Measurements from ENCODE around the gene DAAM1. TPM values are rescaled to one million over a fixed set of nuclear protein-coding genes. Genes with fewer than 3 reads are reported as not detected.

DAAM1 gene
- total and polyA plus RNA-seq, 3 donors from 2014 or later: 23.9 to 57.3 (median 54.6) TPM

DNA sequence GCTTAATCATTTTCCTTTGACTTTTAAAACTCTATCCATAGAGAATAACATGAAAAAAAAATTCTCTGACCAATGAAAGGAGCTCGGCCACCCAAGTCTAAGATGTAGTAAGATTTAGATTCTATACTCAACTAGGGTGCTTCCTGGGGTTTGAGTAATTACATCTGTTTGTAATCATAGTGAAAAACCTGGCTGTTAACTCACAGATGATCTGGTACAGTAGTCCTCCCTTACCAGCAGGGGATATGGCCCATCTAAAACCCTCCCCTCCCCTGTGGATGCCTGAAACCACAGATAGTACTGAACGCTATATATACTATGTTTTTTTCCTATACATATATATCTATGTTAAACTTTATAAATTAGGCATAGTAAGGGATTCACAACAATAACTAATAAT, 89.2 kb downstream of the DAAM1 start:
- no peak for TF ChIP-seq POLR2A (IDR thresholded peaks at IDR 0.05)
- TF ChIP-seq, protein P1, sequence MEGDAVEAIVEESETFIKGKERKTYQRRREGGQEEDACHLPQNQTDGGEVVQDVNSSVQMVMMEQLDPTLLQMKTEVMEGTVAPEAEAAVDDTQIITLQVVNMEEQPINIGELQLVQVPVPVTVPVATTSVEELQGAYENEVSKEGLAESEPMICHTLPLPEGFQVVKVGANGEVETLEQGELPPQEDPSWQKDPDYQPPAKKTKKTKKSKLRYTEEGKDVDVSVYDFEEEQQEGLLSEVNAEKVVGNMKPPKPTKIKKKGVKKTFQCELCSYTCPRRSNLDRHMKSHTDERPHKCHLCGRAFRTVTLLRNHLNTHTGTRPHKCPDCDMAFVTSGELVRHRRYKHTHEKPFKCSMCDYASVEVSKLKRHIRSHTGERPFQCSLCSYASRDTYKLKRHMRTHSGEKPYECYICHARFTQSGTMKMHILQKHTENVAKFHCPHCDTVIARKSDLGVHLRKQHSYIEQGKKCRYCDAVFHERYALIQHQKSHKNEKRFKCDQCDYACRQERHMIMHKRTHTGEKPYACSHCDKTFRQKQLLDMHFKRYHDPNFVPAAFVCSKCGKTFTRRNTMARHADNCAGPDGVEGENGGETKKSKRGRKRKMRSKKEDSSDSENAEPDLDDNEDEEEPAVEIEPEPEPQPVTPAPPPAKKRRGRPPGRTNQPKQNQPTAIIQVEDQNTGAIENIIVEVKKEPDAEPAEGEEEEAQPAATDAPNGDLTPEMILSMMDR (IDR thresholded peaks at IDR 0.05): no peak
- 90 to 95% methylated on average over 2 of the region's 2 CpGs for WGBS, 2 donors
- no peak overlapping the region for H3K27ac ChIP-seq
- no peaks in the 10 kb centered on the region for H3K27me3 ChIP-seq
- DNase-seq: no peak
- H3K4me1 ChIP-seq: peaks cover 6% of the 10 kb centered on the region
- no peak overlapping the region for H3K4me3 ChIP-seq
- intact Hi-C loops (cut with DNase I; ENCODE audit: low total_unique reads): no loop called here
- H3K9me3 ChIP-seq: no peaks in the 10 kb centered on the region
- no peaks in the 10 kb centered on the region for H3K36me3 ChIP-seq (ENCODE audit: low read depth, missing control alignments)

DNA sequence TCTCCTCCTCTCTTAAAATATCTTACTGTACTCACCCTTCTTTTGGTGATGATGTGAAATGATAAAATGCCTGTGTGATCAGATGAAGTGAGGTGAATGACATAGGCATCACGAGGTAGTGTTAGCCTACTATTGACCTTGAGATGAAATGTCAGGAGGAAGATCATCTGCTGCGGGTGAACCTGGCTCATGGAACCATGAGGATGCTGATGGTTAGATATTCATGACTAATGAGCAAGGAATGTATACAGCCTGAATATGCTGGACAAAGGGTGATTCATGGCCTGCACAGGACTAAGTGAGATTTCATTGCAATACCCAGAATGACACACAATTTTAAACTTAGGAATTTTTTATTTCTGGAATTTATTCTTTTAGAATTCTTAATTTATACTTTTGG, 89.6 kb downstream of the DAAM1 start:
- Histone ChIP-seq H3K9me3 (no peaks in the 10 kb centered on the region), H3K27me3 (no peaks in the 10 kb centered on the region), H3K27ac (no peak overlapping the region), H3K36me3 (ENCODE audit: low read depth, missing control alignments) (no peaks in the 10 kb centered on the region), H3K4me1 (peaks cover 6% of the 10 kb centered on the region), H3K4me3 (no peak overlapping the region)
- no peak for DNase-seq
- TF ChIP-seq, protein P1 (IDR thresholded peaks at IDR 0.05): no peak
- no peak for TF ChIP-seq POLR2A (IDR thresholded peaks at IDR 0.05)
- intact Hi-C loops (cut with DNase I; ENCODE audit: low total_unique reads): no loop called here
- 52 to 70% methylated on average over 2 of the region's 2 CpGs for WGBS, 2 donors

DNA sequence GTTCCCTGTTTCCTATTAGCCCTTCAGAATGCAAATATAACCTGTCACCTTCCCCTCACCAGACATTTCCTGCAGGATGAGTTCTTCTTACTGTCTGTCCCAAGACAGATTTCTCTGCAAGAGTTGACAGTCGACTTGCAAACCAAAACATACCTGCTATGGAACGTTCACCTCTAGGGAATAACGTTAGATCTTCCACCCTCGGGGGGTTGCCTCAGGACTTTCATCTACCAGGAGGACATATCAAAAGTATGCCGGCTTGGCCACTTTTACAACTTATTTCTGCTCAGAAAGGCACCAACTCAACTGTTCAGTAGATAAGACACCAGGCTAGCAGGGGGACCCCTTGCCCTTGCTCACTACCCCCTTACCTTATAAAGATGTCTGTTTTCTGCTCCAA, 92.5 kb downstream of the DAAM1 start:
- 93 to 94% methylated on average over 5 of the region's 5 CpGs for WGBS, 2 donors
- TF ChIP-seq, protein P1 (IDR thresholded peaks at IDR 0.05): no peak
- TF ChIP-seq POLR2A (IDR thresholded peaks at IDR 0.05): no peak
- H3K27ac ChIP-seq: no peak overlapping the region
- intact Hi-C loops (cut with DNase I; ENCODE audit: low total_unique reads): no loop called here
- H3K9me3 ChIP-seq: no peaks in the 10 kb centered on the region
- no peak overlapping the region for H3K4me3 ChIP-seq
- DNase-seq: no peak
- no peaks in the 10 kb centered on the region for H3K4me1 ChIP-seq
- H3K27me3 ChIP-seq: no peaks in the 10 kb centered on the region
- no peaks in the 10 kb centered on the region for H3K36me3 ChIP-seq (ENCODE audit: low read depth, missing control alignments)

DNA sequence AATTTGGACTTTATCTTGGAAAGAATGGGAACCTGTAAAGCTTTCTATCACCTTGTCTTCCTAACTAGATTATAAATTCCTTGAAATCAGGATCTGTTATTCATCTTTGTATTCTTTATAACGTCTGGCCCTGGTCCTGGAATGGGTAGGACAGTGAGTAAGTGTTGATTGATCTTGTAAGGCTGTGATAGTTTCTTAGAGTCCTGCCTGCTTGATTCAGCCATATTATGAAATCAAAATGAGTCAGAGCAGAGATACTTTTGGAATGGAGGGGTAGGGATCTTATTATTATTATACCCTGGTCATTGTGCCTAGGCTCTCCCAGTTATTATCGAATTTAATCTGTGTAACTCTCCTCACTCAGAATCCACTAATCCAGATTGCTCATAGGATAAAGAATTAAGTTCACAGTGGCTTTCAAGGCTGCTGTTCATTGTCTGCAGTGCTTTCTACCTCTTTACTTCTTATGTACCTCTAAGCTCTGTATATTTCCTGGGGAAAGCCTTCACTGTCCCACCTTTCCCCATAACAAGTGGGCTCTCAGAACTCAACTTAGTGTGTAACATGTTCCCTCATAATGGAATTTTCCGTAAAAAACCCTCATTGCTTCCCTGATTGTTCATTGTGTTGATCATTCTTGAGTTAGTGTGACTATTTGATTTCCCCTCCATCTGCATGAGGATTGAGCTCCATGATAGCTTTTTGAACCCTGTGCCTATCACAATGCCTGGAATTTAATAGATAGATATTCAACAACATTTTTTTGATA, 93.3 kb downstream of the DAAM1 start:
- intact Hi-C loops (cut with DNase I; ENCODE audit: low total_unique reads): no loop called here
- Histone ChIP-seq H3K9me3 (no peaks in the 10 kb centered on the region), H3K4me1 (no peaks in the 10 kb centered on the region), H3K27ac (no peak overlapping the region), H3K36me3 (ENCODE audit: low read depth, missing control alignments) (no peaks in the 10 kb centered on the region), H3K27me3 (no peaks in the 10 kb centered on the region), H3K4me3 (no peak overlapping the region)
- DNase-seq: no peak
- TF ChIP-seq, protein P1 (IDR thresholded peaks at IDR 0.05): no peak
- TF ChIP-seq POLR2A (IDR thresholded peaks at IDR 0.05): no peak
- 90 to 95% methylated on average over 3 of the region's 3 CpGs for WGBS, 2 donors

GRCh38 chr14:59282378-59282765, 93.9 kb downstream of the DAAM1 start:
- WGBS, 2 donors: 91 to 94% methylated on average over 3 of the region's 3 CpGs
- DNase-seq: no peak
- no peaks in the 10 kb centered on the region for H3K4me1 ChIP-seq
- H3K36me3 ChIP-seq (ENCODE audit: low read depth, missing control alignments): no peaks in the 10 kb centered on the region
- no peaks in the 10 kb centered on the region for H3K9me3 ChIP-seq
- no peak overlapping the region for H3K4me3 ChIP-seq
- no peak overlapping the region for H3K27ac ChIP-seq
- H3K27me3 ChIP-seq: no peaks in the 10 kb centered on the region
- TF ChIP-seq POLR2A (IDR thresholded peaks at IDR 0.05): no peak
- TF ChIP-seq, protein P1 (IDR thresholded peaks at IDR 0.05): no peak
- intact Hi-C loops (cut with DNase I; ENCODE audit: low total_unique reads): no loop called here
